ENCODE measurements around the gene IFIT2.

GRCh38 chr10:89345367-89346000, 43.6 kb downstream of the IFIT2 start:
- TF ChIP-seq CTCF (conservative IDR thresholded peaks at IDR 0.05) (no peak), ZFX (IDR thresholded peaks at IDR 0.05) (no peak)

Data from C4-2B (cell line).